Cardiac atrium fibroblast (primary cell): ENCODE measurements around the gene KMT2A. TPM values are rescaled to one million over a fixed set of nuclear protein-coding genes. Genes with fewer than 3 reads are reported as not detected.

Source experiments
- total RNA-seq: library from RNA; depleted of rRNA; stranded (reverse); fragments of >200 nt; gene quantifications from 2 replicates; pipeline ENCODE4 v1.2.3, GENCODE V29; 2015

Gene KMT2A
- 18.8 and 20.1 TPM in 2 replicates for total RNA-seq

GRCh38 chr11:118435893-118436624 is at the start of gene KMT2A:
Gene KMT2A (plus strand): TSS chr11:118436492. CDS start chr11:118436513, 21 bp downstream.

GRCh38 chr11:118401151-118401879 is 35.0 kb upstream of the KMT2A start, which contains the start of gene ATP5MG:
Gene ATP5MG (plus strand): TSS chr11:118401606. CDS start chr11:118401666, 60 bp downstream.

GRCh38 chr11:118527109-118527508 is 90.8 kb downstream of the KMT2A start, which contains the start of gene TTC36:
Gene TTC36 (plus strand): TSS chr11:118527474. CDS start chr11:118527495, 21 bp downstream.

GRCh38 chr11:118530683-118531596 is 94.6 kb downstream of the KMT2A start, which contains the start of gene TMEM25:
Gene TMEM25 (plus strand): TSS chr11:118531192. CDS start chr11:118531802, 610 bp downstream.

GRCh38 chr11:118572061-118572980 is 136.0 kb downstream of the KMT2A start, which contains the start of gene ARCN1:
Gene ARCN1 (plus strand): TSS chr11:118572409. CDS start chr11:118572548, 139 bp downstream.

Other genes with a start within 250 kb of the KMT2A start
- gene JAML, start 211.5 kb upstream of the KMT2A start, total RNA-seq: not detected in 2 replicates
- gene MPZL3, start 184.1 kb upstream of the KMT2A start, total RNA-seq: 0.49 TPM in 1 of 2 replicates, not detected in the other
- 0.18 and 0.65 TPM in 2 replicates for gene MPZL2, start 172.2 kb upstream of the KMT2A start, total RNA-seq
- not detected in 2 replicates for gene CD3E, start 131.8 kb upstream of the KMT2A start, total RNA-seq
- not detected in 2 replicates for gene CD3D, start 93.8 kb upstream of the KMT2A start, total RNA-seq
- gene CD3G, start 92.1 kb upstream of the KMT2A start, total RNA-seq: not detected in 2 replicates
- gene UBE4A, start 76.9 kb upstream of the KMT2A start, total RNA-seq: 31.8 and 36.5 TPM in 2 replicates
- gene ATP5MG, start 34.9 kb upstream of the KMT2A start, total RNA-seq: 40.3 and 41.5 TPM in 2 replicates
- gene TTC36, start 91.0 kb downstream of the KMT2A start, total RNA-seq: not detected in 2 replicates
- 4.2 and 6.0 TPM in 2 replicates for gene TMEM25, start 94.7 kb downstream of the KMT2A start, total RNA-seq
- 19.5 and 31.3 TPM in 2 replicates for gene IFT46, start 129.4 kb downstream of the KMT2A start, total RNA-seq
- 151 and 155 TPM in 2 replicates for gene ARCN1, start 135.9 kb downstream of the KMT2A start, total RNA-seq
- gene PHLDB1, start 171.1 kb downstream of the KMT2A start, total RNA-seq: 99.8 and 122 TPM in 2 replicates
- not detected in 2 replicates for gene TREH, start 243.2 kb downstream of the KMT2A start, total RNA-seq